Measurements from ENCODE around the gene CAMSAP1.

CAMSAP1 gene

DNA sequence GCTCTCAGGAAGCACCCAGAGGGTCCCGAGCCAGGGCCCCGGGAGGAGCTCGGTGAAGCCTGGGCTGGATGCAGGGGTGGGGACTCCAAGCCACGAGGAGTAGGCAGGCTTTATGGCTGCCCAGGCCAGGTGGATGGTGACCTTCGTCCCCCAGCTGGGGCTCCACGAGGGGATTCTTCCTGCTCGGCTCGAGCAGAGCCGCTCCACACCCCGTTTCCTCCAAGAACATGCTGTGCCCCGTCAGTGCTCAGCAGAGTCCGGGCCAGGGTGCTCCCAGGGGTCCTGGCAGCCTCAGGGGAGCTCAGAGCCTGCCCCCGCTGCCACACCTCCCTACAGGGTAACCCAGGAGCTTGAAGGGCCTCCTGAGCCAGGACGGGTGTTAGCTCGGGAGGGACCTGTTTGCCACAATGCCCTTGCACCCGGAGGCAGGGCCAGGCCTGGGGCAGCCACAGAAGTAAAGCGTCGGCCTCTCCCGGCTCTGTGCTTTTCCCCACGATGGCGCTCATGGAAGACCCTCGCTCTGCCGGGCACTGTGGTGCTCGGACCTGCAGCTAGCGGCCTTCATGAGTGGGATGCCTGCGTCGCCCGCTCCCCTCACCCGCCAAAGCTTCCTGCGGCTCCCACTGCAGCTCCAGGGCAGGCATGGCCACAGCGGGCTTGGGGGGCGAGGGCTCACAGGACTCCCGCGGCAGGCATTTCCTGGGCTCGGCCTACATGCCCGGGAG, 118.6 kb downstream of the CAMSAP1 start:
- DNase-seq, result no peak

DNA sequence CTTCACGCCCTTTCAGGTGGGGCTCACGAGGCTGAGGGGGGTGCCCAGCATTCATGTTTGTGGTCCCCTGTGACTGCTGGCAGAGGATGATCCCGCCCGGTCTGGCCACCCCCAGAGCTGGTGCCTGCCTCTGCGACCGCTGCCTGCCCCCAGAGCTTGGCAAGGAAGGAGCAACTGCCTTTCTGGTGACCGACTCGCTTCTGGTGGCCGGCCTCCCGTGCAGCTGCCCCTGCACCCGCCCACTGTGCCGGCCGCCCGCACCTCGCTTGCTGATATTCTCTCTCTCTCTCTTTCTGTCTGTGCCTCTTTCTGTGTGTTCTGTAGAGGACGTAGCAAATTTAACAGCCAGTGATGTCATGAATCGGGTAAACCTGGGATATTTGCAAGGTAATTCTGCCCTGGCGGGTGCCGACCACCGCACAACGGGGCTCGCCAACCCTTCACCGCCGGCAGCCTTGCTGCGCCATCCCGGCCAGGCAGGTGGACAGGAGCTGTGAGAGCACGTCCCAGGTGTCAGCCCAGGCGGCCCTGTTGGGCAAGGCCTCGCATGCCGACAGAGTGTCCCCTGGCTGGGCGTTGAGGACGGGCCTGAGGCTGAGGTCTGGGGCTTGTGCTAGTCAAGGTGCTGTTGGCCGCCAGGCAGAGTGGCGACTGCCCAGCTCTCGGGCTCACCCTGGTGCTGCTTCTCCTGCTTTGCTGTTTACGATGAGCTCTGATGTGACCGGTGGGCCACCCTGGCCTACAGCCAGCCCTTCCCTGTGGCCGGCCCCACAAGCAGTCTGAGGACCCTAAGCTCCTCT, 119.4 kb downstream of the CAMSAP1 start:
- DNase-seq, result no peak

DNA sequence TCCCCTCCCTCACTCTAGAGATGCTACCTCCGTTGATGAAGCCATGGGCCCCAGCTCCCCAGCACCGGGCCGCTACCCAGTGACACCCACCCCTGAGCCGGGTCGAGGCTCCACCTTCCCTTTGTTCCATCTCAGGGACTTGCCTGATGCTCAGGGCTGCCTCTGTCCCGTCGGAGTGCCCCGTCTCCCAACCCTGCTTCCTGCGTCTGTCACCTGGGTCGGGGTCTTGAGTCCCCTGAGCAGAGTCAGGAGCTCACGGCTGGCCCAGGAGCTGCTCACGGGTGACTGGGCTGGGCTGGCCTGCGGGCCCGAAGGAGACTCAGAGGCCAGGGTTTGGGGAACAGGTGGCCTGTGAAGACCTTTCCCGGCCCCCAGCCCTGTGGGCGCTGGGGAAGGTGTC, 120.0 kb downstream of the CAMSAP1 start:
- no peak for DNase-seq

DNA sequence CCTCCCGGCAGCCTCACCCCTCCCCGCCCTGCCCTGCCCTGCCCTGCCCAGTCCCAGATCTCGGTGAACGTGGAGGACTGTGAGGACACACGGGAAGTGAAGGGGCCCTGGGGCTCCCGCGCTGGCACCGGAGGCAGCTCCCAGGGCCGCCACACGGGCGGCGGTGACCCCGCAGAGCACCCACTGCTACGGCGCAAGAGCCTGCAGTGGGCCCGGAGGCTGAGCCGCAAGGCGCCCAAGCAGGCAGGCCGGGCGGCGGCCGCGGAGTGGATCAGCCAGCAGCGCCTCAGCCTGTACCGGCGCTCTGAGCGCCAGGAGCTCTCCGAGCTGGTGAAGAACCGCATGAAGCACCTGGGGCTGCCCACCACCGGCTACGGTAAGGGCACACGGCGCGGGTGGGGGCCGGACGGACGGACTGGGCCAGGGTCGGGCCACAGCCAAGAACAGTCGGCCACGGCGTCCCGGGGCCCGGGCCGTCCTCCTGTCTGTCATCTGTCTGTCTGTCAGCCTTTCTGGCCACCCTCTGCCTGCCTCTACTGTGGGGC, 121.1 kb downstream of the CAMSAP1 start:
- DNase-seq, result no peak

DNA sequence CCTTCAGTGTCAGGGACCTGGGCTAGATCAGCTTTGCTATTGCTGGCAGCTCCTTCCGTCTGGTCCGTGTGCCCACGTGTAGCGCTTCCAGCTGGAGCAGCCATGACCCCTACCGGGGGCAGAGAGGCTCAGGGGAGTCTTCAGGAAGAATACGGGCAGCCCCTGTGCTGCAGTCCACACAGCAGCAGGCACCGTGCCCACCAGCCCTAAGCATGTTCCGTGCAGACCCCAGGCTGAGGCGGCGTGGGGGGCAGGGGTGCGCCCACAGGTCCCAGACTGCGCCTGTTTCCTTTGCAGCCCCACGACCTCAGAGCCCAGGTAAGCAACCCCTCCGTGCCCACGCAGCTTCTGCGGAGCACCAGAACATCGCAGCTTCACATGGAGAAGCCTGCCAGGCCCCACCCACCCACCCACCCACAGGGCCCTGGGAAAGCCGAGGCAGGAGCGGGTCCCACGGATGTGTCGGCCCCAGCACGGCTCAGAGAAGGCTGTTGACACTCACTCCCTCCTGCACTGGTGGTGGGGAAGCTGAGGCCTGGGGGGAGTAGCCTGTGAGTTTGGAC, 122.3 kb downstream of the CAMSAP1 start:
- DNase-seq, result no peak

DNA sequence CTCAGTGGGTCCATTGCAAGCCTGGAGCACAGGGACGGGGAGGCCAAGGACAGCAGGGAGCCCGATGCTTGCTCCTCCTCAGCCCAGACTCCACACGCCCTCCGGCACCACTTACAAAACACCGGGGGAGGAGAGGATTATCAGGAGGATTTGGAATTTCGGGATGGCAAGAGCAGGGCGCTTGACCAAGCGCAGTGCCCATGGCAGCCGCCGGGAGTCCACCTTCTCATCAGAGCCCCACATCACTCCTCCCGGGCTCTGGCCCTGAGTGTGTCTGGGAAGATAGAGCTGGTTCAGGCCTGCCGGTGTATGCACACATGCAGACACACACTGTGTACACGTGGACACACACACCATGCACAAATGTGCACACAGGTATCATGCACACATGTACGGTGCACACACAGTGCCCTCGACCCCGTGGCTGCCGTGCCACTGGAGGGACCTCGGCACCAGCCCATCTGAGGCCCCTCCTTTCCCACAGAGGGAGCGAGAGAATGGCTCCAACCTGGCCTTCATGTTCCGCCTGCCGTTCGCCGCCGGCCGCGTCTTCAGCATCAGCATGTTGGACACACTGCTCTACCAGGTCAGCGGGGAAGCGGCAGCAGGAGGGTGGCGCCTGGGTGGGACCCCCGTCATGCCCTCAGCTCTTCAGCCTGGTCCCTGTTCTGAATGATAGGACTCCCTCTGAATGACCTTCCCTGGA, 123.7 kb downstream of the CAMSAP1 start:
- no peak for DNase-seq

DNA sequence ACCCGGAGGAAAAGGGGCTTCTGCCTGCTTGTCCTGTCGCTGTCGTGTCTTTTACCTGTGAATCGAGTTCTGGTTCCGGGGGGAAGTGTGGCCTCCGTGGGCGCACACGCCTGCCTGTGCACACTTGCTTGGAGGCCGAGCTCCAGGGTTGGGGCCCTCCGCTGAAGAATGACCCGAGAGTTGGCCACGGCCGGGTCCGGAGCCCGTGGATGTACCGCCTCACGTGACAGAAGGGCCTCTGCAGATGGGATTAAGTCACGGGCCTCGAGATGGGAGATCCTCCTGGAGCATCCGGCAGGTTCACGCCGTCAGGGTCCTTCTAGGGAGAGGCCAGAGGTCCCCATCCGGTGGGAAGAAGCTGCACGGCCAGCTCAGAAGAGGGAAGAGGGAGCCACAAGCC, 124.4 kb downstream of the CAMSAP1 start:
- no peak for DNase-seq

DNA sequence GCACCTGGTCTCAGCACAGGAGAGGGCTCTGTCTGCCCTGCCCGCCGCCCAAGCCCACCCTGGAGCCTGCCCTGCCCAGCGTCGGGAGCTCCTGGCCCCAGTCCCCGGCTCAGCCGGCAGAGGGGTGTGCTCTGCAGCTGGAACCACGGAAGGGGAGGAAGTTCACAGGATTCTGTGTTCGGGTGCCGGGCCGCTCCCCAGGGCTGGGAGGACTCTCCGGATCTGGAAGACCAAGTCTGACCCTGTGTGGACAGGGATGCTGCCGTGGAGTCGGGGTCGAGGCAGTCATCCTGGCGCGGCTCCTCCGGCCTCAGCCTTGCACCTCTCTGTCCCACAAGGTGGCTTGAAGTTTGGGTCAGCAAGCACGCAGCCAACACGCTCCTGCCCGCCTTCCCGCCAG, 126.7 kb downstream of the CAMSAP1 start:
- no peak for DNase-seq

DNA sequence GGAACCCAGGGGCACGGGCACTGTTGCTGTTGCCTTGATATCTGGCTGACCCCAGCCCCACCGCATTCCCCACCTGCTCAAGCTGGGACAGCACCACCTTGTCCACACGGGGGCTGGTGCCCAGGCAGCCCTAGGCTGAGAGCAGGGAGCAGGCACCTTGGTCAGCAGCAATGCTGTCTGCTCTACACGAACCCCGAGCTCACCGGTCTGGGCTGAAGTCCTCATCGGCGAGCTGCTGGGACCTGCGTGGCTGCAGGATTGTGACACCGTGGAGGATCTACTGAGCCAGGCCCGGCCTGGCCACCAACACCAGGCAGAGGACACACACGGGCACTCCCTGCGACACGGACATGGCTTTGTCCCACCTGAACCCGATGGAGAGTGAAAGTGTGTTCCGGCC, 127.3 kb downstream of the CAMSAP1 start:
- no peak for DNase-seq

DNA sequence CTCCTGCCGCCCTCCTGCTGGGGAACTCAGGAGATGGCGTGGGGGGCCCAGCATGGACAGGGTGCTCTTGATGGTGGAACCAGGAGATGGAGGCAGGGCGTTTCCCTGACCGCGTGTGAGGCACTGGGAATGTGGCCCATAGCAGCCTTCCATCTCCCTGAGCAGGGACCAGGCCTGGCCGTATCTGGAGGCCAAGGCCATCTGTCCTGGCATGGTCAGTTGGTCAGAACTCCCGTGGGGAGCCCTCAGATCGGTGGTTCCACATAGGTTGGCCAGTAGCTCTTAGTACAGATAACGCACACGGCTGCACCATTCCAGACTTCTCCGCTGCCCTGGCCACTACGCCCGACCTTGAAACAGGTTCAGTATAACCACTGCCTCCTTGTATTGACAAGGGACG, 127.8 kb downstream of the CAMSAP1 start:
- no peak for DNase-seq

DNA sequence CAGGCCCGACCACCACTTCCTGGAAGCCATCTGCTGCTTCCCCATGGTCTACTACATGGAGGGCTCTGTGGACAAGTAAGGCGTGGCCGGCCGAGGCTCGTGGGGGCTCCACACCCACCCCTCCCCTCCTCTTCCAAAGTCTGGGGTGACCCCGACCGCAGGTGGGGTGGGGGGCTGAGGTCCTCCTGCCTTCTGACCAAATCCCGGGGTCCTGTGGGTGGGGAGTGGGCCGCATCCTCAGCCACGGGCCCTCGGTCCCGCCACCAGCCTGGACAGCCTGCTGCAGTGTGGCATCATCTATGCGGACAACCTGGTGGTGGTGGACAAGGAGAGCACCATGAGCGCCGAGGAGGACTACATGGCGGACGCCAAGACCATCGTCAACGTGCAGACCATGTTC, 128.9 kb downstream of the CAMSAP1 start:
- DNase-seq, result no peak

DNA sequence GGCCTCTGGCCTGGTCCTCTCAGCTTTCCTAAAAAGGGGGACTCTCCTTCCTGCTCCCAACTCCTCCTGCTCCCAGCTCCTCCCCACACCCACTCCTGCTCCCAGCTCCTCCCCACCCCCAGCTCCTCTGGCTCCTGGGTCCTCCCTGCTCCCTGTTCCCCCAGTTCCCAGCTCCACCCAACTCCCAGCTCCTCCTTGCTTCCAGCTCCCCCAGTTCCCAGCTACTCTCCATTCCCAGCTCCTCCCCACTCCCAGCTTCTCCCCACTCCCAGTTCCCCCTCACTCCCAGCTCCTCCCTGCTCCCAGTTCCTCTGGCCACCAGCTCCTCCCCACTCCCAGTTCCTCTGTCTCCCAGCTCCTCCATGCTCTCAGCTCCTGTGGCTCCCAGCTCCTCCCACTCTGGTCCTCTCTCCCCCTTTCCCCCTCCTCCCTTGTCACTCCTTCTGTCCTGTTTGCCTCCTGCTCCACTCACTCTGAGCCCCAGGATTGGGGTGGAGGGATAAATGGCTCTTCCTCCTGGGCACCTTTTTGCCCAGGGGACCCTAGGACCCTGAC, 129.6 kb downstream of the CAMSAP1 start:
- DNase-seq, result no peak

DNA sequence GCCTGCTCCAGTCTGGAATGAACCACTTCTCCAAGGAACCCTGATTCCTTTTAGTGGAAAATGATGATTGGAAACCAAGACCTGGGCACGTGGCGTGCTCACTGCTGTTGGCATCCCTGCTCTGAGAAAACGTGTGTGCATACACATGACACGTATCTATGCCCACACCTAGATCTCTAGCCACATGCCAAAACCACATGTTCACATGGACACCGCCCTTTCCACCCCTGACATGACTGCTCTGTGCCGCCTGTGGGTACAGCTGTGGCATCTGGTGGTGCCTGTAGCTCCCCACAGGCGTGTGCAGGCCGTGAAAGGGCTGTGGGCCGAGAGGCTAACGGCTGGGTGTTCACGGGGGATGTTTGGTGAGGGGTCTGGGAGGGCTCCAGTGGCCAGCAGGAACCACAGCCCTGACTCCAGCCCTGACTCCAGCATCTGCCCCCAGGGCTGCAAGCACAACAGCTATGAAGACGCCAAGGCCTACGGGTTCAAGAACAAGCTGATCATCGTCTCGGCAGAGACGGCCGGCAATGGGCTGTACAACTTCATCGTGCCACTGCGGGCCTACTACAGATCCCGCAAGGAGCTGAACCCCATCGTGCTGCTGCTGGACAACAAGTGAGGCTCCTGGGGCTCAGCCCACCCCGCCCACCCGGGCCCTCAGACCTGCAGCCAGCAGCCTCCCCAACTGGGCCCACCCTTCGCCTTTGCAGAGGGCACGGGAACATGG, 130.3 kb downstream of the CAMSAP1 start:
- DNase-seq, result no peak

DNA sequence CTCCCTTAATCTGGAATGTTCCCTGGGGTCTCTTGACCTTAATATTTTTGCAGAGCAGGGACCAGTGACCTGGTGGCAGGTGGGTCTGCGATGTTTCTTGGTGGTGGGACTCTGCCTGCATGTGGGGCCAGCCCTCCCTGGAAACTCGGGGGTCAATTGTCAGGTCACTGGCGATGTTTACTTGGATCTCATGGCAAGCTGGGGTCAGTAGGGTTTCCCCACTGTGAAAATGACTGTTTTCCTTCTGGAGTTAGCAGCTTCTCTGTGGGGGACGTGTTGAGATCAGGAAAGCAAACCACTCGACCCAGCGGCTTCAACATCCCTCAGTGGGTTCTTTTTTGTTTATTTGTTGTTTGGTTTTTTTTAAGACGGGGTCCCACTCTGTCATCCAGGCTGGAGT, 131.4 kb downstream of the CAMSAP1 start:
- DNase-seq, result no peak

DNA sequence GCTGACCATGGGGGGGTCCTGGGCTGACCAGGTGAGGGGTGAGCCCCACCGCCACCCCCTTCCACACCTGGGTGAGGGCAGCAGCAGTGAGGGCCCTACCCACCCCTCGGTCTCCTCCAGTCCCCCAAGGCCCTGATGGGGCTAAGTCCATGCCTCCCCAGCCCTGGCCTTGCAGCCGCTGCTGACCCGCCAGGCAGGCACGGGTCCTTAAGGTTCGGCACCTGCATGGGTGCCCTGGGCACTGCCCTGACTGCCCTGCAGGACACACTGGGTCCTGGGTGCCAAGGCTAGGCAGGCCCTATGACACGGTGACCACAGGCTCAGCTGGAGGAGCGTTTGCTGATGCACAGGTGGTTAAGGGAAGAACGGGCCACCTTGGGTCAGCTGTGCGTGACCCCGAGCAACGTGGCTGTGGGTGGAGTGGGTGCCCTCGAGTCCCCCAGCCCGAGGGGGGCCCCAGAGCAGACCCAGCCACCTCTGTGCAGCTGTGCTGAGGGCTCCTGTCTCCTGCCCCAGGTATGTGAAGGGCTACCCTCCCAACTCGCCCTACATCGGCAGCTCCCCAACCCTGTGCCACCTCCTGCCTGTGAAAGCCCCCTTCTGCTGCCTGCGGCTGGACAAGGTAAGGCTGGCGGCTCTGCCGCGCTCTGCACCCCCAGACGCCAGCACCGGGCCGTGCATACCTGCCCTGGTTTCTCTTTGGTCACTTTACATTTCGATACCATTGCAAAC, 132.4 kb downstream of the CAMSAP1 start:
- DNase-seq, result no peak

DNA sequence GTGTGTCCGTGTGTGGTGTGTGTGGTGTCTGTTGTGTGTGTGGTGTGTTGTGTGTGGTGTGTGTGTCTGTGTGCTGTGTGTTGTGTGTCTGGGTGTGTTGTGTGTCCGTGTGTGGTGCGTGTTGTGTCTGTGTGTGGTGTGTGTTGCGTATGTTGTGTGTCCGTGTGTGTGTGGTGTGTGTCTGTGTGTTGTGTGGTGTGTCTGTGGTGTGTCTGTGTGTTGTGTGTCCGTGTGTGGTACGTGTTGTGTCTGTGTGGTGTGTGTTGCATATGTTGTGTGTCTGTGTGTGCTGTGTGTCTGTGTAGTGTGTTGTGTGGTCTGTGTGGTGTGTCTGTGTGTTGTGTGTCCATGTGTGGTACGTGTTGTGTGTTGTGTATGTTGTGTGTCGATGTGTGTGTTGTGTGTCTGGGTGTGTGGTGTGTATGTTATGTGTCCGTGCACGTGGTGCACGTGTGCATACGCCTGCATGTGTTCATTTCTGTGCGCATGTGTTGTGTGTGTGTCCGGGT, 133.1 kb downstream of the CAMSAP1 start:
- DNase-seq, result no peak

DNA sequence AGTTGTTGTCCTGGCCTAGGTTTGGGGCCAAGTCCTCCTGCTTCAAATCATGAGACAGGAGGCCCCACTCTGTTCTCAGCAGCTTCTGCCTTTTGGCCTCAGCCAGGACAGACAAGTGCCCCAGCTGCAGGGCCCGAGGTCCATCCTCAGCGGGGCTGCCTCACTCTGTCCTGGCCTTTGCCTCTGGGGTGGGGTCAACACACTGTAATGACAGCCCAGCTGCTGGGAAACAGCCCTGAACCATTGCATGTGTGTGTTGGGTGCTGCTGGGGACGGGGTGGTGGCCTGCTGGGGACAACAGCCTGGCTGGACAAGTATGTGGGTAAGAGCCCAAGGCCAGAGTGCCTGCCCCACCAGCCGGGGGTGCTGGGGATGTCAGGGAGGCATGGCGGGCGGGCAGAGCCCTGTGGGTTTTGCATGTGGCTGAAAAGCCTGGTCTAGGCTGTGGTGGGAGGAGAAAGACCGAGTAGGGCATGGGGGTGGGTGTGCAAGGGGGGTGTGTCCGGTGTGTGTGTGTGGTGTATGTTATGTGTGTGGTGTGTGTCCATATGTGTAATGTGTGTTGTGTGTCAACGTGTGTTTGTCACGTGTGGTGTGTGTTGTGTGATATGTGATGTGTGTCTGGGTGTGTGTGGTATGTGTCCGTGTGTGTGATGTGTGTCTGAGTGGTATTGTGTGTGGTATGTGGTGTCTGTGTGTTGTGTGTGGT, 133.7 kb downstream of the CAMSAP1 start:
- DNase-seq, result no peak

DNA sequence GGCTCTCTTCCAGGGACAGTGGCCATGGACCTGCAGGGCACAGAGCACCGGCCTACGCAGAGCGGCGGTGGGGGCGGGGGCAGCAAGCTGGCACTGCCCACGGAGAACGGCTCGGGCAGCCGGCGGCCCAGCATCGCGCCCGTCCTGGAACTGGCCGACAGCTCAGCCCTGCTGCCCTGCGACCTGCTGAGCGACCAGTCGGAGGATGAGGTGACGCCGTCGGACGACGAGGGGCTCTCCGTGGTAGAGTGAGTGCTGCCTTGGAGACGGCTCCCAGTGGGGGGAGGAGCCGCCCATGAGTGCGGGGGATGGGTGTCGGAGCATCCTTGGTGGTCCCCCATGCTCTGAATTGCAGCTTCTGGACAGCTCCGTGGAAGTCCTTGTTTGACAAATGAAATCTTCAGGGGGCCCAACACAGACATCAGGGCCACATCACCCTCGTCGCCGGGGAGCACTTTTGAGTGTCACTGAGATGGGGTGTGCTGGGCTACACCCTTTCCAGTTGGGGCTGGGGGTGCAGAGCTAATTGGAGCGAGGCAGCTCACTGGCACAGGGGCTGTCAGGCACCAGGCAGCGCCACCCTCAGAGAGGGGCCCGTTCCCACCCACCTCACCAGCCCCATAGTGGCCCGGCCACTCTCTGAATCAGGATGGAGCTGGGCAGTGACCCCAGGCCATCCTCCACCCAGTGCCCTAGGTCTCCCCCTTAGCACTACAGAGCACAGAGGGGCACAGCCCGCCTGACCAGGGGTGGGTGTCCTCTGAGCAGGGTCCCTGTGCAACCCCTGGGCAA, 134.4 kb downstream of the CAMSAP1 start:
- no peak for DNase-seq

DNA sequence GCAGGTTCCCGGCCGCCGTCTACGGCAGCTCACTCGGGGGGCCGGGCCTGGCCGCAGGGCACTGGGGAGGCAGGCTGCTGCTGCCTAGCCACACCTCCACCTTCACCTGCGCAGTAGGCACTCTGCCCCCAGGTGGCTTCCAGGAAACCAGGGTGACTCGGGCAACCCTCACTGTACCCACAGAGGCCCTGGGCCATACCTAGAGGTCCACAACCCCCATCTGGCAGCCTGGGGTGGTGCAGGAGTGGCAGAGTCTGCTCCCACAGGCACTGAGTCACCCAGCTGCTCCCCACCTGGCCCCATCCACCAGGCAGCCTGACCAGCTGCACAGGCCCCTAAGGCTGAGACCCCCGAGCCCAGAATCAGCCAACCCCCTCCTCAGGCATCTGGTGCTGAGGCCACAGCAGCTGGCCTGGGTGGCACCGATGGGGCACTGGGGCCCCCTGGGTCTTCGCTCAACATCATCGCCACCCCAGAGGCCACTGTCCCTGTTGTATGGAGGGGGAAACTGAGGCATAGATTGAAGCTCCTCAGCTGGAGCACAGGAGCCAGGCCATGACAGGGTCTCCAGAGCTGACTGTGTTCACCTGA, 135.2 kb downstream of the CAMSAP1 start:
- DNase-seq, result no peak
